H1 (cell line): Measurements from ENCODE around the gene RHEB. TPM values are rescaled to one million over a fixed set of nuclear protein-coding genes. Genes with fewer than 3 reads are reported as not detected.

Experiments
- CTCF ChIA-PET: fragments of 300-600 bp; sonication (Branson Sonifier 250); formaldehyde crosslinking; loops from one replicate; lab custom pipeline; 2021; ENCODE audit not compliant: partially characterized antibody; lab: Charles Lee
- POLR2A ChIA-PET: fragments of 300-600 bp; sonication (Branson Sonifier 250); formaldehyde crosslinking; loops from one replicate; lab custom pipeline; 2021; ENCODE audit warnings: inconsistent platforms; ENCODE audit not compliant: partially characterized antibody; lab: Charles Lee
- DNase-seq, 2 experiments: peaks; one replicate each; pipeline versions ENCODE4 v3.0.0 to v3.0.0-alpha.2; 2010 to 2022; ENCODE audit warnings: low spot score in 2 of 2, low read depth in 1 of 2, mixed read lengths in 1 of 2
- FAIRE-seq: peaks from 2 replicates; lab custom pipeline; 2011; peaks lifted over from hg19 to GRCh38; lab: Jason Lieb, UNC
- H2AFZ ChIP-seq: 2 replicates; pipeline ENCODE4 v1.8.1; 2012; ENCODE audit warnings: low read length, inconsistent platforms
- H2AK5ac ChIP-seq: 2 replicates; pipeline ENCODE4 v1.6.1; 2013; ENCODE audit warnings: low read depth, low read length
- H2BK120ac ChIP-seq: replicated peaks from 2 replicates; pipeline ENCODE3; 2013; ENCODE audit warnings: low read depth, low read length, inconsistent platforms
- H2BK12ac ChIP-seq: 2 replicates; pipeline ENCODE4 v1.6.1; 2013; ENCODE audit warnings: low read depth, low read length
- H2BK15ac ChIP-seq: 2 replicates; pipeline ENCODE4 v1.6.1; 2013; ENCODE audit warnings: low read length
- H2BK20ac ChIP-seq: 2 replicates; pipeline ENCODE4 v1.6.1; 2013; ENCODE audit warnings: low read length
- H2BK5ac ChIP-seq: 2 replicates; pipeline ENCODE4 v1.6.1; 2013; ENCODE audit warnings: low read depth, low read length
- H3K14ac ChIP-seq: 2 replicates; pipeline ENCODE4 v1.6.1; 2013; ENCODE audit warnings: inconsistent platforms; ENCODE audit not compliant: insufficient read length
- H3K18ac ChIP-seq: 2 replicates; pipeline ENCODE4 v1.6.1; 2013; ENCODE audit warnings: low read length; ENCODE audit errors: extremely low read depth
- H3K23ac ChIP-seq: 2 replicates; pipeline ENCODE4 v1.6.1; 2013; ENCODE audit warnings: inconsistent platforms; ENCODE audit not compliant: insufficient read length
- H3K23me2 ChIP-seq: 2 replicates; pipeline ENCODE4 v1.6.1; 2013; ENCODE audit warnings: low read depth, low read length
- H3K27ac ChIP-seq: 2 replicates; pipeline ENCODE4 v1.6.1; 2011; ENCODE audit warnings: low read depth, low read length, inconsistent platforms
- H3K27me3 ChIP-seq, 4 experiments: replicated peaks in 1 of 4; 1 replicate in 1 of 4; 2 replicates in 3 of 4; pipeline versions ENCODE4 v1.6.1 to v1.8.1; 2011 to 2013; ENCODE audit warnings: low read length in 3 of 4, mild to moderate bottlenecking in 3 of 4, inconsistent platforms in 2 of 4, mixed read lengths in 2 of 4, moderate library complexity in 1 of 4; ENCODE audit not compliant: control insufficient read depth in 3 of 4, insufficient read depth in 3 of 4; ENCODE audit errors: extremely low read depth in 1 of 4
- H3K36me3 ChIP-seq, 4 experiments: 2 replicates each; pipeline versions ENCODE4 v1.6.1 to v1.8.1; 2011 to 2013; ENCODE audit warnings: mild to moderate bottlenecking in 4 of 4, low read length in 3 of 4, moderate library complexity in 2 of 4, control low read depth in 1 of 4, inconsistent platforms in 1 of 4; ENCODE audit not compliant: insufficient read depth in 4 of 4, control insufficient read depth in 2 of 4
- H3K4ac ChIP-seq: replicated peaks from 2 replicates; pipeline ENCODE3; 2013; ENCODE audit warnings: low read length, low read depth, mixed read lengths, inconsistent platforms; ENCODE audit not compliant: insufficient read length
- H3K4me1 ChIP-seq, 4 experiments: replicated peaks in 1 of 4; 1 replicate in 1 of 4; 2 replicates in 3 of 4; pipeline versions ENCODE4 v1.6.1 to v1.8.1; 2011 to 2013; ENCODE audit warnings: low read length in 3 of 4, inconsistent platforms in 2 of 4, mixed read lengths in 1 of 4; ENCODE audit not compliant: insufficient read depth in 4 of 4, control insufficient read depth in 3 of 4
- H3K4me2 ChIP-seq, 2 experiments: 2 replicates each; pipeline versions ENCODE4 v1.6.1 to v1.8.1; 2011 to 2013; ENCODE audit warnings: low read depth in 2 of 2, low read length in 2 of 2, control low read depth in 1 of 2, inconsistent platforms in 1 of 2, mild to moderate bottlenecking in 1 of 2; ENCODE audit not compliant: insufficient read depth in 1 of 2
- H3K4me3 ChIP-seq, 4 experiments: fragments of 200-600, 300-600 bp in 1 of 4; sonication (generic), shearing (Covaris generic), sonication (Bioruptor Twin) in 1 of 4; 2 replicates each; pipeline versions ENCODE4 v1.5.1 to v1.8.1; 2011 to 2016; ENCODE audit warnings: low read length in 4 of 4, low read depth in 3 of 4, control low read depth in 2 of 4, inconsistent platforms in 2 of 4, mild to moderate bottlenecking in 2 of 4, mixed read lengths in 1 of 4, moderate library complexity in 1 of 4; ENCODE audit not compliant: insufficient read depth in 2 of 4; ENCODE audit errors: extremely low read depth in 1 of 4
- H3K56ac ChIP-seq: replicated peaks from 2 replicates; pipeline ENCODE3; 2013; ENCODE audit warnings: low read depth, mild to moderate bottlenecking, mixed read lengths, low read length, inconsistent platforms; ENCODE audit not compliant: insufficient read length
- H3K79me1 ChIP-seq: 2 replicates; pipeline ENCODE4 v1.6.1; 2013; ENCODE audit warnings: low read depth, low read length, control low read depth
- H3K79me2 ChIP-seq, 2 experiments: 2 replicates each; pipeline versions ENCODE4 v1.6.1 to v1.8.1; 2012 to 2013; ENCODE audit warnings: low read length in 2 of 2, mild to moderate bottlenecking in 2 of 2, inconsistent platforms in 1 of 2; ENCODE audit not compliant: insufficient read depth in 2 of 2, control insufficient read depth in 1 of 2
- H3K9ac ChIP-seq, 4 experiments: replicated peaks in 1 of 4; 1 replicate in 1 of 4; 2 replicates in 3 of 4; pipeline versions ENCODE4 v1.6.1 to v1.8.1; 2011 to 2013; ENCODE audit warnings: low read depth in 3 of 4, low read length in 3 of 4, control low read depth in 2 of 4, mild to moderate bottlenecking in 2 of 4, moderate library complexity in 2 of 4, inconsistent platforms in 1 of 4; ENCODE audit errors: extremely low read depth in 1 of 4
- H3K9me3 ChIP-seq, 2 experiments: 2 replicates each; pipeline versions ENCODE4 v1.6.1 to v1.8.1; 2012 to 2013; ENCODE audit warnings: mild to moderate bottlenecking in 2 of 2, moderate library complexity in 2 of 2, control low read depth in 1 of 2, inconsistent platforms in 1 of 2, low read depth in 1 of 2, low read length in 1 of 2, mixed read lengths in 1 of 2; ENCODE audit not compliant: insufficient read depth in 2 of 2
- H4K20me1 ChIP-seq, 2 experiments: replicated peaks in 1 of 2; 2 replicates each; pipeline versions ENCODE3 to v1.8.1; 2011 to 2013; ENCODE audit warnings: inconsistent platforms in 2 of 2, low read length in 2 of 2, mild to moderate bottlenecking in 1 of 2; ENCODE audit not compliant: insufficient read depth in 2 of 2, control insufficient read depth in 1 of 2
- H4K5ac ChIP-seq: 2 replicates; pipeline ENCODE4 v1.6.1; 2013; ENCODE audit warnings: low read length, low read depth, mixed read lengths, inconsistent platforms; ENCODE audit not compliant: insufficient read length
- H4K8ac ChIP-seq: 2 replicates; pipeline ENCODE4 v1.8.0; 2013; ENCODE audit warnings: mild to moderate bottlenecking, moderate library complexity, low read length, inconsistent platforms; ENCODE audit not compliant: insufficient read depth; ENCODE audit errors: extremely low read depth
- H4K91ac ChIP-seq: replicated peaks from 2 replicates; pipeline ENCODE3; 2013; ENCODE audit warnings: low read length, mixed read lengths, inconsistent platforms; ENCODE audit not compliant: insufficient read length
- BACH1 ChIP-seq: IDR thresholded peaks from 2 replicates; pipeline ENCODE4 v1.6.1; 2012; ENCODE audit warnings: low read length, improper control_type of control experiment
- CHD1 ChIP-seq: IDR thresholded peaks from 2 replicates; pipeline ENCODE4 v1.6.1; 2012; ENCODE audit warnings: low read depth, low read length, improper control_type of control experiment
- CTBP2 ChIP-seq: IDR thresholded peaks from 2 replicates; pipeline ENCODE4 v1.7.0; 2011; ENCODE audit warnings: borderline replicate concordance, mild to moderate bottlenecking, moderate library complexity, mixed read lengths, low read length; ENCODE audit not compliant: insufficient read depth, insufficient read length
- FOSL1 ChIP-seq: IDR thresholded peaks from 2 replicates; pipeline ENCODE4 v1.6.1; 2011; ENCODE audit warnings: mild to moderate bottlenecking, low read depth, low read length, moderate library complexity; ENCODE audit not compliant: insufficient read depth
- HDAC6 ChIP-seq: IDR thresholded peaks from one replicate; pipeline ENCODE4 v1.7.1; 2012; ENCODE audit warnings: low read depth, mild to moderate bottlenecking, inconsistent platforms, low read length, moderate library complexity
- PHF8 ChIP-seq: fragments of 200-600 bp; sonication (generic); conservative IDR thresholded peaks from 2 replicates; pipeline ENCODE4 v1.7.1; 2012; ENCODE audit warnings: low read depth, mild to moderate bottlenecking, inconsistent platforms, low read length, moderate library complexity
- SIN3A ChIP-seq, 2 experiments: IDR thresholded peaks in 1 of 2; conservative IDR thresholded peaks in 1 of 2; 2 replicates each; pipeline ENCODE4 v1.6.1; 2011 to 2012; ENCODE audit warnings: low read length in 2 of 2, improper control_type of control experiment in 1 of 2, low read depth in 1 of 2, mild to moderate bottlenecking in 1 of 2
- YY1 ChIP-seq: IDR thresholded peaks from 2 replicates; pipeline ENCODE4 v1.6.1; 2011; ENCODE audit warnings: low read depth, mild to moderate bottlenecking, low read length
- WGBS, 2 experiments: shearing (Covaris generic) in 1 of 2; methylation state at CpG; one replicate each; pipeline versions ENCODE4 v1.1.6 to v1.1.7; 2013 to 2015; ENCODE audit warnings: low lambda C conversion rate in 2 of 2, mixed read lengths in 2 of 2, inconsistent platforms in 1 of 2, low coverage in 1 of 2, missing lambda C conversion rate in 1 of 2; ENCODE audit not compliant: insufficient replicate concordance in 2 of 2, insufficient coverage in 1 of 2, insufficient read length in 1 of 2; ENCODE audit errors: extremely low coverage in 1 of 2, missing lambda C conversion rate in 1 of 2; 5-methylcytosine and 5-hydroxymethylcytosine counted together
- polyA plus RNA-seq, 7 experiments: library from polyadenylated mRNA; depleted of rRNA in 3 of 7; stranded (reverse) in 5 of 7; unstranded in 2 of 7; fragments of >200 nt in 5 of 7; fragments of 200-250 nt in 2 of 7; gene quantifications; 1 replicate in 5 of 7; 2 replicates in 1 of 7; 4 replicates in 1 of 7; pipeline versions ENCODE4 v1.2.1 to v1.2.3, GENCODE V29; 2011 to 2013; ENCODE audit warnings: missing spikeins in 2 of 7, mixed read lengths in 2 of 7
- total RNA-seq: library from RNA; stranded (reverse); fragmentation: NEBNext Ultra II Directional; extraction: Animal tissue kit (Norgen Biotek cat#: 25700); gene quantifications from 2 replicates; pipeline ENCODE4 v1.2.1, GENCODE V29; 2021

RHEB gene
- total and polyA plus RNA-seq, 2 of the 8 experiments (the other 6 are each of a cell fraction or from before 2014, with no cell fraction given), result 60.8 to 132 TPM

DNA sequence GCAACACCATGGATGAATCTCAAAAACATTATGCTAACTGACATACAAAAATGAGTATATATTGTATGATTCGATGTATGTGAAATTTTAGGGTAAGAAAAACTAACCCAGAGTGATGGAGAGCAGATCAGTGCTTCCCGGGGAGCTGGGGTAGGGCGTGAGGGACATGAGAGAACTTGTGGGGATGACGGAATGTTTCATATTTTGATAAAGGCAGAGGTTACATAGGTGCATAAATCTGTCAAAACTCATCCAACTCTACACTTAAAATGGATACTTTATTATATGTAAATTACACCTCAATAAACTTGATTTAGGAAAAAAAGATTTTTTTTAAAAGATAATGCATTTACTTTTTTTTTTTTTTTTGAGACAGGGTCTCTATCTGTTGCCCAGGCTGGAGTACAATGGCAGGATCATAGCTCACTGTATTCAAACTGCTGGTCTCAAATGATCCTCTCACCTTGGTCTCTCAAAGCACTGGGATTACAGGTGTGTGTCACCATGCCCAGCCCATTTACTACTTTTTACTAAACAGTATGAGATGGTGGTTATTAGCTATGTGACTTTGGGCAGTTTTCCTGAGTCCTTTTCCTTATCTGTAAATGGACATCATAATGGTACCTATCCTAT lies 13.7 kb downstream of the RHEB start:
- no peak overlapping the region for H2BK120ac ChIP-seq
- DNase-seq, result no peak
- H4K20me1 ChIP-seq, result peaks cover 34 to 37% of the 10 kb centered on the region in 2 experiments
- H3K4me3 ChIP-seq, result no peak overlapping the region
- H3K79me2 ChIP-seq, result peaks cover 36 to 100% of the 10 kb centered on the region in 2 experiments
- no peak overlapping the region for H3K9ac ChIP-seq
- H2BK15ac ChIP-seq, result no peak overlapping the region
- no peak overlapping the region for H2AK5ac ChIP-seq
- no peak overlapping the region for H2BK12ac ChIP-seq
- no peak overlapping the region for H2BK20ac ChIP-seq
- H3K14ac ChIP-seq, result no peak overlapping the region
- no peak overlapping the region for H3K23ac ChIP-seq
- no peak overlapping the region for H3K27ac ChIP-seq
- H3K27me3 ChIP-seq, result no peaks in the 10 kb centered on the region
- H3K9me3 ChIP-seq, result no peaks in the 10 kb centered on the region
- no peak overlapping the region for H3K56ac ChIP-seq
- H4K8ac ChIP-seq, result no peak overlapping the region
- no peaks in the 10 kb centered on the region for H3K36me3 ChIP-seq
- ChIA-PET POLR2A (interaction anchor here (7.8 kb wide), 1 partner anchor 12 kb away, joined by 42 read pairs; the partner anchor contains the start of gene RHEB), CTCF (interaction anchor here (0.8 to 1.6 kb wide), 5 partner anchors 10 to 153 kb away, joined by 3 to 4 read pairs (median 3); no protein-coding TSS in a partner anchor)
- no peak overlapping the region; a peak in 1 of 4 replicates for H3K4me2 ChIP-seq
- no peak overlapping the region for H4K5ac ChIP-seq
- peaks cover 7% of the 10 kb centered on the region for H3K79me1 ChIP-seq
- peaks cover 7 to 21% (median 14%) of the 10 kb centered on the region in 4 experiments for H3K4me1 ChIP-seq
- no peak overlapping the region for H3K4ac ChIP-seq
- H2AFZ ChIP-seq, result no peak overlapping the region
- 85% methylated on average over 4 of the region's 4 CpGs; no CpG with 5 or more reads in 1 of the 2 experiments for WGBS, 2 experiments
- H3K18ac ChIP-seq, result no peak overlapping the region
- H3K23me2 ChIP-seq, result no peaks in the 10 kb centered on the region
- H4K91ac ChIP-seq, result no peak overlapping the region
- no peak overlapping the region for H2BK5ac ChIP-seq
- TF ChIP-seq SIN3A (conservative IDR thresholded peaks at IDR 0.05 in 1 of 2, IDR thresholded peaks at IDR 0.05 in 1 of 2; ENCODE audit: low read depth in 1 of 2, low read length in 2 of 2), result no peak
- TF ChIP-seq YY1, result no peak
- no peak for TF ChIP-seq PHF8
- no peak for TF ChIP-seq CHD1
- no peak for TF ChIP-seq HDAC6
- no peak for TF ChIP-seq FOSL1
- TF ChIP-seq BACH1, result no peak
- TF ChIP-seq CTBP2, result no peak
- TF ChIP-seq, all 59 proteins: peak for 0
- FAIRE-seq, result no peak
